NK-92 treated with Interleukin-12 subunit alpha and Interleukin-12 subunit beta, amount 100 ng/mL, for 24 hours (cell line): ENCODE measurements around the gene KMT2E.
"Not testable (repeated sequence)": the region's sequence is repeated elsewhere in the genome, so short reads cannot be mapped to it uniquely, and the experiment has no call there.

Source experiments
- DNase-seq: peaks from one replicate; lab custom pipeline; 2025; lab: John Stamatoyannopoulos, UW

KMT2E gene

GRCh38 chr7:105013816-105014692 lies at the start of gene KMT2E:
KMT2E (plus strand) TSS chr7:105014205; CDS start chr7:105040953, 26,748 bp downstream.
- DNase-seq, result peak; percentile 83

GRCh38 chr7:104964626-104965236 lies 49.3 kb upstream of the KMT2E start:
- no peak for DNase-seq

- no peak for DNase-seq
Observed at GRCh38 chr7:104966022-104966421, 48.0 kb upstream of the KMT2E start.

GRCh38 chr7:104967088-104967487 lies 46.9 kb upstream of the KMT2E start:
- no peak for DNase-seq

GRCh38 chr7:104967595-104967994 lies 46.4 kb upstream of the KMT2E start:
- no peak for DNase-seq

GRCh38 chr7:104968648-104969047 lies 45.4 kb upstream of the KMT2E start:
- no peak for DNase-seq

- DNase-seq, result no peak
Observed at GRCh38 chr7:104969183-104969582, 44.8 kb upstream of the KMT2E start.

GRCh38 chr7:104971290-104972071 lies 42.5 kb upstream of the KMT2E start:
- no peak for DNase-seq

- no peak for DNase-seq
Observed at GRCh38 chr7:104972500-104972899, 41.5 kb upstream of the KMT2E start.

- no peak for DNase-seq
Observed at GRCh38 chr7:104973227-104973626, 40.8 kb upstream of the KMT2E start.

GRCh38 chr7:104973909-104974415 lies 40.0 kb upstream of the KMT2E start:
- no peak for DNase-seq

- DNase-seq, result not testable (repeated sequence)
Observed at GRCh38 chr7:104975553-104975952, 38.5 kb upstream of the KMT2E start.

- DNase-seq, result no peak
Observed at GRCh38 chr7:104976966-104977636, 36.9 kb upstream of the KMT2E start.

- no peak for DNase-seq
Observed at GRCh38 chr7:104978460-104978859, 35.5 kb upstream of the KMT2E start.

GRCh38 chr7:104979167-104979841 lies 34.7 kb upstream of the KMT2E start:
- no peak for DNase-seq

GRCh38 chr7:104980440-104980839 lies 33.6 kb upstream of the KMT2E start:
- no peak for DNase-seq

GRCh38 chr7:104980841-104981671 lies 32.9 kb upstream of the KMT2E start:
- DNase-seq, result no peak

GRCh38 chr7:104981672-104982037 lies 32.4 kb upstream of the KMT2E start:
- DNase-seq, result no peak

GRCh38 chr7:104982308-104983075 lies 31.5 kb upstream of the KMT2E start:
- no peak for DNase-seq
